Measurements from ENCODE around the gene ZNF473.

GRCh38 chr19:50002386-50002960 lies 23.3 kb upstream of the ZNF473 start:
- TF ChIP-seq EZH2 (IDR thresholded peaks at IDR 0.05; ENCODE audit: insufficient read depth, poor library complexity, severe bottlenecking) (no peak), EZH2phosphoT487 (IDR thresholded peaks at IDR 0.05; ENCODE audit: insufficient read depth, low read depth) (no peak)
